HEK293 (cell line): ENCODE results near the gene FNDC11.

Experiments
- CTCF ChIA-PET: fragments of 350-600 bp; formaldehyde crosslinking; extraction: SDS; loops from one replicate; lab custom pipeline; 2021; ENCODE audit warnings: antibody characterized with exemption; lab: Yijun Ruan, JAX
- POLR2A ChIA-PET: fragments of 300-600 bp; formaldehyde crosslinking; extraction: SDS; loops from one replicate; lab custom pipeline; 2020; ENCODE audit warnings: antibody characterized with exemption, inconsistent platforms; lab: Yijun Ruan, JAX
- H3K27ac ChIP-seq: fragments of 200-500 bp; sonication (Bioruptor generic); 2 replicates; pipeline ENCODE4 v1.5.1; 2014; ENCODE audit warnings: low read depth, low read length, control low read depth, inconsistent platforms; ENCODE audit errors: extremely low read depth
- H3K36me3 ChIP-seq, 2 experiments: fragments of 200-500 bp in 1 of 2; sonication (Bioruptor generic) in 1 of 2; 1 replicate in 1 of 2; 2 replicates in 1 of 2; pipeline ENCODE4 v1.5.1; 2014 to 2017; ENCODE audit warnings: inconsistent platforms in 2 of 2, low read length in 2 of 2; ENCODE audit not compliant: control insufficient read depth in 2 of 2, insufficient read depth in 1 of 2
- H3K4me1 ChIP-seq: fragments of 200-500 bp; sonication (Bioruptor generic); 2 replicates; pipeline ENCODE4 v1.5.1; 2014; ENCODE audit warnings: mild to moderate bottlenecking, low read length, inconsistent platforms; ENCODE audit not compliant: control insufficient read depth, insufficient read depth
- H3K4me3 ChIP-seq: 2 replicates; pipeline ENCODE4 v1.5.1; 2011; ENCODE audit warnings: low read depth, mild to moderate bottlenecking, control low read depth, low read length, moderate library complexity
- H3K9me3 ChIP-seq: fragments of 200-500 bp; sonication (Bioruptor generic); 2 replicates; pipeline ENCODE4 v1.5.1; 2014; ENCODE audit warnings: low read depth, low read length, inconsistent platforms; ENCODE audit not compliant: control insufficient read depth, insufficient read depth
- EGR2 ChIP-seq: fragments of 450-650 bp; formaldehyde crosslinking; IDR thresholded peaks from 2 replicates; pipeline ENCODE4 v1.5.1; 2016; ENCODE audit warnings: low read depth, missing biosample characterization, missing genetic modification characterization
- GLIS1 ChIP-seq: fragments of 450-650 bp; formaldehyde crosslinking; IDR thresholded peaks from 2 replicates; pipeline ENCODE4 v1.5.1; 2016; ENCODE audit warnings: missing biosample characterization, missing genetic modification characterization
- KLF7 ChIP-seq: fragments of 450-650 bp; formaldehyde crosslinking; IDR thresholded peaks from 2 replicates; pipeline ENCODE4 v1.5.1; 2016; ENCODE audit warnings: missing biosample characterization, missing genetic modification characterization, borderline replicate concordance
- ZBTB6 ChIP-seq: fragments of 450-650 bp; formaldehyde crosslinking; IDR thresholded peaks from 2 replicates; pipeline ENCODE4 v1.5.1; 2017; ENCODE audit warnings: missing biosample characterization, missing genetic modification characterization
- ZFP37 ChIP-seq: fragments of 450-650 bp; formaldehyde crosslinking; IDR thresholded peaks from 2 replicates; pipeline ENCODE4 v1.5.1; 2016; ENCODE audit warnings: missing biosample characterization, missing genetic modification characterization
- ZNF114 ChIP-seq: fragments of 450-650 bp; formaldehyde crosslinking; IDR thresholded peaks from 2 replicates; pipeline ENCODE4 v1.5.0; 2017; ENCODE audit warnings: missing biosample characterization, missing genetic modification characterization
- ZNF26 ChIP-seq: fragments of 450-650 bp; formaldehyde crosslinking; IDR thresholded peaks from 2 replicates; pipeline ENCODE4 v1.5.1; 2016; ENCODE audit warnings: missing biosample characterization, missing genetic modification characterization
- ZNF280D ChIP-seq: fragments of 450-650 bp; formaldehyde crosslinking; IDR thresholded peaks from 2 replicates; pipeline ENCODE4 v1.5.1; 2016; ENCODE audit warnings: missing biosample characterization, missing genetic modification characterization
- ZNF362 ChIP-seq: fragments of 450-650 bp; formaldehyde crosslinking; IDR thresholded peaks from 2 replicates; pipeline ENCODE4 v1.5.1; 2016; ENCODE audit warnings: missing biosample characterization, missing genetic modification characterization
- ZNF394 ChIP-seq: fragments of 450-650 bp; formaldehyde crosslinking; IDR thresholded peaks from 2 replicates; pipeline ENCODE4 v1.5.1; 2016; ENCODE audit warnings: missing biosample characterization, missing genetic modification characterization, mild to moderate bottlenecking, moderate library complexity, borderline replicate concordance
- ZNF473 ChIP-seq: fragments of 450-650 bp; formaldehyde crosslinking; IDR thresholded peaks from 2 replicates; pipeline ENCODE4 v1.5.1; 2017; ENCODE audit warnings: missing biosample characterization, missing genetic modification characterization
- ZNF513 ChIP-seq: fragments of 450-650 bp; IDR thresholded peaks from 2 replicates; pipeline ENCODE4 v1.5.1; 2018; ENCODE audit warnings: missing biosample characterization, missing genetic modification characterization
- ZNF521 ChIP-seq: fragments of 450-650 bp; formaldehyde crosslinking; IDR thresholded peaks from 2 replicates; pipeline ENCODE4 v1.5.1; 2017; ENCODE audit warnings: missing biosample characterization, mild to moderate bottlenecking, missing genetic modification characterization
- ZNF530 ChIP-seq: fragments of 450-650 bp; formaldehyde crosslinking; IDR thresholded peaks from 2 replicates; pipeline ENCODE4 v1.5.1; 2016; ENCODE audit warnings: low read depth, missing biosample characterization, missing genetic modification characterization
- ZNF555 ChIP-seq: fragments of 450-650 bp; formaldehyde crosslinking; conservative IDR thresholded peaks from 2 replicates; pipeline ENCODE4 v1.5.1; 2017; ENCODE audit warnings: missing biosample characterization, mild to moderate bottlenecking, missing genetic modification characterization, inconsistent platforms
- ZNF600 ChIP-seq: fragments of 450-650 bp; formaldehyde crosslinking; IDR thresholded peaks from 2 replicates; pipeline ENCODE4 v1.5.1; 2016; ENCODE audit warnings: missing biosample characterization, missing genetic modification characterization
- ZNF624 ChIP-seq: fragments of 450-650 bp; formaldehyde crosslinking; IDR thresholded peaks from 2 replicates; pipeline ENCODE4 v1.5.1; 2017; ENCODE audit warnings: missing biosample characterization, missing genetic modification characterization
- ZNF639 ChIP-seq: fragments of 450-650 bp; formaldehyde crosslinking; IDR thresholded peaks from 2 replicates; pipeline ENCODE4 v1.5.1; 2016; ENCODE audit warnings: missing biosample characterization, missing genetic modification characterization
- ZNF837 ChIP-seq: fragments of 450-650 bp; formaldehyde crosslinking; IDR thresholded peaks from 2 replicates; pipeline ENCODE4 v1.5.1; 2016; ENCODE audit warnings: missing biosample characterization, missing genetic modification characterization
- TF ChIP-seq, protein P1 (sequence below): fragments of 450-650 bp; formaldehyde crosslinking; IDR thresholded peaks from 2 replicates; pipeline ENCODE4 v1.5.1; 2016; ENCODE audit warnings: missing biosample characterization, missing genetic modification characterization

The FNDC11 gene

DNA sequence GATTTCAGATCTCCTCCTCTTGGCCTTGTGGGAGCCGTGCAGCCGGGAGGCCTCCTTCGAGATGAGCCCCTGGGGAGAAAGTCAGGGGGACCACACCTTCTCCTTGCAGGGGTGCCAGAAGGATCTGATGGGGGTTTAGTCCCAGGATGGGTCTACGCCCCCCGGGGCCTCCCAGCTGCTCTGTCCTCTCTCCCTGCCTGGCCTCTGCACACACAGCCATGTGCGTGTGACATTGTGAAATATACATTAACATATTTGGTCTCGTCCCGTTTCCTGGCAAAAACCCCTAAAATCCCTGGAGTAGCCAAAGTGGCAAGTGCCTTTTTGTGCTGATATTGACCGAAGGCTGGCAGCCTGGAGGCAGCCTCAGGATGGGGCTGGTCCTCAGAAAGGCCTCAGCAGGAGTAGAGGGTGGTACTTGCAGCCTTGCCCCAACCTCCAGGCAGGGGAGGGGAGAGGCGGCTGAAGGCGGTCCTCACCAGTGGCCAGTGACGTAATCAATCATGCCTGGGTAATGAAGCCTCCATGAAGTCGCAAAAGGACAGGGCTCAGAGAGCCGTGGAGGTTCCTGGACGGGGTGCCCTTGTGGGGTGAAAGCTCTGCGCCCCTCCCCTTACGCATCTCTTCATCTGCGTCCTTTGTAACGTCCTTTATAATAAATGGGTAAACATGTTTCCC is 25.2 kb downstream of the FNDC11 start:
- no peaks in the 10 kb centered on the region for H3K9me3 ChIP-seq
- H3K36me3 ChIP-seq: no peaks in the 10 kb centered on the region
- POLR2A ChIA-PET: no interaction called here
- no peak for TF ChIP-seq ZNF473 (tag by site-specific recombination)
- TF ChIP-seq ZNF600 (tag by site-specific recombination): no peak
- TF ChIP-seq KLF7 (tag by site-specific recombination): no peak
- TF ChIP-seq GLIS1 (tag by site-specific recombination): peak; percentile 96
- no peak for TF ChIP-seq ZNF114 (tag by site-specific recombination)
- no peak for TF ChIP-seq ZNF639 (tag by site-specific recombination)
- TF ChIP-seq ZNF26: no peak
- no peak for TF ChIP-seq ZNF362 (tag by site-specific recombination)
- no peak for TF ChIP-seq ZNF555
- no peak overlapping the region for H3K4me3 ChIP-seq
- H3K4me1 ChIP-seq: 0 out of 2 replicates have a peak, but pooled peaks cover 3% of the 10 kb centered on the region
- CTCF ChIA-PET: interaction anchor here (0.5 to 1.0 kb wide), 2 partner anchors 104 to 395 kb away, joined by 3 read pairs; no protein-coding TSS in a partner anchor
- no peak overlapping the region for H3K27ac ChIP-seq

GRCh38 chr20:63580796-63581461 is 27.0 kb downstream of the FNDC11 start:
- Histone ChIP-seq H3K9me3 (no peaks in the 10 kb centered on the region), H3K4me1 (no peaks in the 10 kb centered on the region), H3K36me3 (no peaks in the 10 kb centered on the region), H3K4me3 (no peak overlapping the region), H3K27ac (no peak overlapping the region)
- ChIA-PET CTCF (interaction anchor here (1.2 to 1.5 kb wide), 2 partner anchors 19 to 35 kb away, joined by 4 read pairs; no protein-coding TSS in a partner anchor), POLR2A (no interaction called here)
- TF ChIP-seq EGR2 (tag by site-specific recombination): 0 out of 2 replicates have a peak, but pooled peaks have one; percentile 11
- no peak for TF ChIP-seq ZNF513
- no peak for TF ChIP-seq ZNF280D (tag by site-specific recombination)
- no peak for TF ChIP-seq ZFP37
- no peak for TF ChIP-seq ZBTB6
- TF ChIP-seq ZNF394 (tag by site-specific recombination): no peak
- TF ChIP-seq ZNF837 (tag by site-specific recombination): no peak
- no peak for TF ChIP-seq ZNF521 (tag by site-specific recombination)
- TF ChIP-seq, protein P1, sequence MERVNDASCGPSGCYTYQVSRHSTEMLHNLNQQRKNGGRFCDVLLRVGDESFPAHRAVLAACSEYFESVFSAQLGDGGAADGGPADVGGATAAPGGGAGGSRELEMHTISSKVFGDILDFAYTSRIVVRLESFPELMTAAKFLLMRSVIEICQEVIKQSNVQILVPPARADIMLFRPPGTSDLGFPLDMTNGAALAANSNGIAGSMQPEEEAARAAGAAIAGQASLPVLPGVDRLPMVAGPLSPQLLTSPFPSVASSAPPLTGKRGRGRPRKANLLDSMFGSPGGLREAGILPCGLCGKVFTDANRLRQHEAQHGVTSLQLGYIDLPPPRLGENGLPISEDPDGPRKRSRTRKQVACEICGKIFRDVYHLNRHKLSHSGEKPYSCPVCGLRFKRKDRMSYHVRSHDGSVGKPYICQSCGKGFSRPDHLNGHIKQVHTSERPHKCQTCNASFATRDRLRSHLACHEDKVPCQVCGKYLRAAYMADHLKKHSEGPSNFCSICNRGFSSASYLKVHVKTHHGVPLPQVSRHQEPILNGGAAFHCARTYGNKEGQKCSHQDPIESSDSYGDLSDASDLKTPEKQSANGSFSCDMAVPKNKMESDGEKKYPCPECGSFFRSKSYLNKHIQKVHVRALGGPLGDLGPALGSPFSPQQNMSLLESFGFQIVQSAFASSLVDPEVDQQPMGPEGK (tag by site-specific recombination): no peak
- no peak for TF ChIP-seq ZNF624 (tag by site-specific recombination)
- TF ChIP-seq ZNF530 (tag by site-specific recombination): no peak
